HL-60/S4 treated with retinoic acid at 250 ng/mL for 4 days and 3 days (cell line): ENCODE results near the gene KRTAP12-1.

ENCODE experiments used
- in situ Hi-C: fragments of 300-500 bp; cut with MboI; formaldehyde crosslinking; loops from 2 replicates; pipeline ENCODE4 v1.7.0; 2022; ENCODE audit warnings: low sequenced_read_pairs

The KRTAP12-1 gene

DNA sequence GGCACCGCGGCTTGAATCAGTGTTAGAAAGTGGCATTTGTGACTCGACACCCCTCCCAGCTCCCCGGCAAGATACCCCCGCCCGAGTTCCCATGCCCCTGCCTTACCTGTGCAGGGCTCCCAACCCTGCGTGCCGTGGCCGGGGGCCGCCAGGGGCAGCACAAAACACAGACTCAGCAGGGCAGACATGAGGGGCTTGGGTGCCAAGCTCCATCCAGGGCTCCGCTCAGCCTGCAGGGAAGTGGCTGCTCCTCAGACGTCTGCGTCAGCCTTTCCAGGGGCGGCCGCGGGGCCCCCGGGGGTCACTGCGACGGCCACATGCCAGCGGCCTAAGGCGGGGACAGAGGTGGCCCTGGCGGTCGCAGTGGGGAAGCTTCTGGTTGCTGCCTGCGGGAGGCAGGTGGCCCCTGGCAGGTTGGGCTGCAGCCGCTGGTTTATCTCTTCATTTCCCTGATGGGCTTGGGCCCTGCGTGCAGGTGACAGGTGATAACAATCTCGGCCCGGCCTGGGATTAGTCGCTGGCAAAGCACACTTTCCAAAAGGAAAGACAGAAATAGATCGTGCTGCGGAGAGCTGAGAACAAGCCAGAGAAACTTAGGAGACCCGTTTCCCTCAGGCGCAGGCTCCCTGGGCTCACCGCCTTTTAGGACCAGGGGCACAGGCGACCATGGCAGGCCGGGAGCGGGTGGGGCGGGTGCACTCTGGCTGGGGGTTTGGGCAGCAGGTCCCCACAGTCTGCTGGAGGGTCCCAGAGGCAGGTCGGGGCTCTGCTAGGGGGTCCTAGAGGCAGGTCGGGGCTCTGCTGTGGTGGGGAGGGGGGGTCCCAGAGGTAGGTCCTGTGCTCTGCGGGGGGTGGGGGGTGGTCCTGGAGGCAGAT is 29.6 kb upstream of the KRTAP12-1 start, which contains the start of gene TSPEAR:
TSPEAR (minus strand) TSS at position 246 of the 876 bp plus-strand sequence; CDS start at position 188, 58 bp downstream.
- in situ Hi-C loops = no loop called here

DNA sequence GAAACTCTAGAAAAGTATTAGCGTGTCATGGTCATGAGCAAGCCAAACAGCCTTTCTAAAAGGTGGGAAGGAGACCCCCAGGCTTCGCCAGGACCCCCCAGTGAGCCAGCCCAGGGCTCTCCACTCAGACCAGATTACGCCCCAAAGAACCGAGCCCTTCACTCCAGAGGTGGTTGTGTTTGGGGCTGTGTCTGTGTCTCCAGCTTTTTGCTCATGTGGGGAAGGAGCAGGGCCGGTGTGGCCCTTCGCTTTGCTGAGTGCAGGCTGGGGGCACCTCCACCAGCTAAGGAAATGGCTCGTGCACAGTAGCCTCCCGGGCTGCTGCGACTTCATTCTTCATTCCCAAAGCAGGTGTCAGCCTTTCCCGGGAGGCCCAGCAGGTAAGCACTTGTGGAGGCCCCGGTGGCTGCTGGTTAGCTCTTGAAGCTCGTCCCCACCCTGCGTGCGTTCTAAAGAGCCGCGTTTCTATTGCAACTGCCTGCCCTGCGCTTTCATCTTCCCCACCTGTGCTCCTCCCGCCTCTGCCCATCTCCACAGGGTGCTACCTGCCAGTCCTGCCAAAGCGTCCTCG is 28.9 kb upstream of the KRTAP12-1 start:
- in situ Hi-C loops = no loop called here

DNA sequence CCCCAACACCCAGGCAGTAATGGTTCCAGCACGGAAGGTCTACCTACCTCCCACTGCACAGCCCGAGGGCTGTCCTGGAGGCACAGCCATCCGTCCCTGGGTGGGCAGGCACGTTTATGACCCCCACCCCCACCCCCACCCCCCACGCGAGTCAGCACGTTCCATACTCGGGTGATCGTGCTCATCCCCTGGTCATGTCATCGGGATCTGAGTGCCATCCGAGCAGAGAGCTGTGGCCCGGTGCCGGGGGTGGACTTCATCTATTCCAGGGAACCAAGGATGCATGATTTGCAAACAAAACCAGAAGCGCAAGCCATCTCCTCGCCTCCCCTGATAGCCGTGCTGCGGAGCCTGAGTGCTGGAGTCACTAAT is 28.3 kb upstream of the KRTAP12-1 start:
- in situ Hi-C loops = no loop called here

DNA sequence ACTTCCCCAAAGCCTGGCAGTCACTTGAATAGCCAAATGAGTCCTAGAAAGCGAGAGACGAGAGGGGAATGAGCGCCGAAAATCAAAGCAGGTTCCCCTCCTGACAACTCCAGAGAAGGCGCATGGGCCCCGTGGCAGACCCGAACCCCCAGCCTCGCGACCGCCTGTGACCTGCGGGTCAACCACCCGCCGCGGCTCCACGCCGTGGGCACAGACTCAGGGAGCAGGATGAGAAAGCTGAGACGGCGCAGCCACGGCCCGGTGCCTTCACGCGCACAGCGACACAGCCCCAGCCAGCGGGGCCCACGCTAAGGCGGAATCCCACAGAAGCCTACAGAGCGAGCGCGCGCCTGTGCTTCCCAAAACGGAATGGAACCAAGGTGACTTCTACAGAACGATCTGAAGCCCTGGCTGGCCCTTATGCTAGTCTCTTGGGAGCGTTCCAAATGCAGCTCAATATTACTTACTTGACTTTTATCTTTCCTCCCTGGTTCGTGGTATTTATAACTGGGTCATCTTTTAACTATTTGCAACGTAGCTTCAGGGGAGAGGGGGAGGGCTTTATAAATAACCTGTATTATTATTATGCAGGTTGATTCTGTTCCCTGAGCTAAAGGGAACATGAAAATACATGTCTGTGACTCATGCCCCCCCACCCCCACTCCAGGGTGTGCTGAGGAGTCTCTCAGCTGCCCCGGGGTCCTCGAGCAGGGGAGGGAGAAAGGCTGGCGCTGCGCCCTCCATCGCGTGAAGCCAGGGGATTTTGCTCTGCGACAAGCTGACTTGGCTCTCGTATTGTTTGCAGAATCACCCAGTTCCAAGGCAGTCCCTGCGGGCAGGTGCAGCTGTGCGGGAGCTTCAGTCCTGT is 27.7 kb upstream of the KRTAP12-1 start:
- in situ Hi-C loops = no loop called here

DNA sequence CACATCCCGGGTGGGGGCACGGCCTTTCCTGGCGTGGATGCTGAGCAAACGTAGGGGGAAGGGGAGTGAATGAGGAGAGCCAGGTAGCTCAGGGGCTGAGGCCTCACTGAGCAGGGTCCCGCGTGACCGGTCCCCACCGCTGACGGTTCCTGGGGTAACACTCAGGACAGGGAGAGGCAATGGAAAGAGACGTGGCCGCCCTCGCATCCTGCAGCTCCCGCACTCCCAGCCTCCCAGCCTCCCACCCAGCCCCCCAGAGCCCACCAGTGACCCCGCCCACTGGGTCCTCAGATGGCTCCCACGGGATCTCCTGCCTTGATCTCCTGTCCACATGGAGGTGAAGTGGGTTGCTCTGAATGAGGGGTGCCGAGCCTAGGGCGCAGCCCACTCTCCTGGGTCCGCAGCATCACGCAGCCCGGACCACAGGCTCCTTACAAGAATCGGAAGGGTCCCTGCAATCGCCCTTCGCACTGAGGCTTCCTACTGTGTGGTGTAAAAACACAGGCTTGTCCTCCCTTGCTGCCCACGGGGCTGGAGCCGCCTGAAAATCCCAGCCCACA is 27.0 kb upstream of the KRTAP12-1 start:
- in situ Hi-C loops = no loop called here

DNA sequence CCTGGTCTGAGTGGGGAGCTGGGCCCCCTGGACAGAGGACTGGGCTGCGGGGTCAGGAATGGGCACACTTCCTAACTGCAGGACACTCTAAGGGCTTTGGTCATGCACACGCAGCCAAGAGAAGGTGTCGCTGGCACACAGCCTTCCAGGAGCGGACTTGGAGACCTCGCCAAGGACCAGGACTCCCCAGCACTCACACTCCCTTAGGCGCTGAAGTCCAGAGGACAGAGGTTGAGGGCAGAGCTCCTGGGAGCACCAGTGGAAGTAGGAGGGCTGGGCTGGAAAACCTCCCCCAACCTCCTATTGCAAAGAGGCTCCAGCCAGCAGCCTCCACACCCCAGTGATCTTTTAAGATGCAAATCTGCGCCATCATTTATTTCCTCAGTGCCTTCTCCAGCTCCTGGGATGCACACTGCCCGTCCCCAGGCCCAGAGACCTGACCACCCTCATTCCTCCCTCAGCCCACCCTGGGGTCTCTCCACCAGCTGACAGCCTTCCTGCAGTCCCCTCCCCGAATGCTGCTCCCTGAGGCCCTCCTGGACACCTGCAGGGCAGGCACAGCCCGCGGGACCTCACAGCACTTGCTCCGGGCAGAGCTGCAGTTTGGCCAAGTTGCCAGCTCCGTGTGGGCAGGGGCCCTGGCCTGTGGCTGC is 26.4 kb upstream of the KRTAP12-1 start:
- in situ Hi-C loops = no loop called here

DNA sequence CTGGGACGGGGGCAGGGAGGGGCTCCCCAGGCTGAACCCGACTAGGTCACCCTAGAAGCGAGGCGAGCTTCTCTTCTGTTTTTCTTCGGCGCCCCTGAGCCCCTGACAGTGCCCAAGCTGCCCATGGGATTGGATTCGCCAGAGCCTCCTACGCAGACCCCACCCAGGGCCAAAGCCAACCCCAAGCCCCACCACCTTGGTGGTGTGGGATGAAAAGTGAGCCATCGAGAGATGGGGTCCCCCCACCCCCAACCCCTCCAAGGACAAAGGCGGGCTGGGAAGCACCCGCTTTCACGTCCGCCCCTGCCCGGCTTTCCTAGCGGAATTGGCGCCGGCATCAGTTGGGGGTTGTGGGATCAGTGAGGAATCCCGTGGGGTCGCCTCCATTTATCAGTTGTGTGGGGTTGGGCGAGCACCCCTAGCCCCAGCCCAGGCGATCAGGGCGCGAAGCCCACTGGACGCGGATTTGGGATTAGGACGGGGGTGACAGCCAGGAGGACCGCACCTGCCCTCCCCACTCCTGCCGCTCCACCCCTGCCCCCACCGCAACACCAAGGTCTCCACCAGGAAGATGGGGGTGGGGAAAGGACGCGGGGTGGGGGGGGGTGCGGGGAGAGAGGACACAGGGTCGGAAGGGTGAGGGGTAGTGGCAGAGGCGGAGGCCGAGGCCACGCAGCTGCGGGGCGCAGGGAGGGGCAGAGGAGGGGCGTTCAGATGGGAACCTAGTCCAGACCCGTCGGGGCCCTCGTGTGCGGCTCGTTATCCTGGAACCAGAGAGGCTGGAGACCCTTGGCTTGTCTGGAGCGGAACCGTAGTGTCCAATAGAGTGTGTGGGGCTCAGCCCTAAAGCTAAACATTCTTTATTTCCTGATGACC is 25.0 kb upstream of the KRTAP12-1 start:
- in situ Hi-C loops = no loop called here

DNA sequence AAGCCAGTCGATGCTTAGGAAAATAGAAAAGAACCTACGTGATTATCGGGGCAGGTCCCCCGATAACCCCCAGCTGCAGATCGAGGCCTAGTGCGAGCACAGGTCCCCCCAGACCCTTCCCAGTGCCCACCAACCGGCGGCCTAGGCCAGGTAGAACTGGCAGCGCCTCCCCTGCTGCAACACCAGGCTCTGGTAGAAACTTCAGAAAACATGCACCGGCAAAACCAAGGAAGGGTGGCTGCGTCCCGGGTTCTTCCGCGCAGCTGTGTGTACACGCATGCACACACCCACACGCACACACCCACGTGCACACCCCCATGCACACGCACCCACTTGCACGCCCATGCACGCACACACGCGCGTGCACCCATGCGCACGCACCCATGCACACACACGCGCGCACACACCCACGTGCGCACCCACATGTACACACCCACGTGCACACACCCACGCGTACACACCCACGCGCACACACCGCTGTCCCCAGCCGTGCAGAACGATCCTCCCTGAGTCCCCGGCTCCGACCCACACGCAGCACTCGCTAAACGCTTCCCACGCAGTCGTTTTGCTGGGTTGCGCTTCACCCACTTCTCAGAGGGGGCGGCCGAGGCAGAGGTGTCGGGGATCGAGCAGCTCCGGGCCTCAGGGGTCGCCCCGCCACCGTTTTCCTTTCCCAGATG is 24.2 kb upstream of the KRTAP12-1 start:
- in situ Hi-C loops = no loop called here

DNA sequence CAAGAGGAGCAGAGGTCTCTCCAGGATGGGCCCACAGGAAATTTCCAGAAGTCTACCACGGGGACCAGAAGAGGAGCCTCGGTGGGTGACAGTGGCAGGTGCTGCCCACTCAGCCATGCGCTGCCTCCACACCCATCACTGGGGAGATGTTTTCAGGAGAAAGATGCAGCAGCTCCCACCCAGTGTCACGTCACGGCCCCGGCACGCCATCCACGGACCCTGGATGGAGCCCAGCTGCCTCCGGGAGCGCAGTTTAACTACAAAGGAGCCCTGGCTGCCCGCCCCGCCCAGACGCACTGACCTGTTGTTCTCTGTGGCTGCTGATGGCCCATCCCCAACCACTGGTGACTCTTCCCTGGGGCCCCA is 22.7 kb upstream of the KRTAP12-1 start:
- in situ Hi-C loops = no loop called here

DNA sequence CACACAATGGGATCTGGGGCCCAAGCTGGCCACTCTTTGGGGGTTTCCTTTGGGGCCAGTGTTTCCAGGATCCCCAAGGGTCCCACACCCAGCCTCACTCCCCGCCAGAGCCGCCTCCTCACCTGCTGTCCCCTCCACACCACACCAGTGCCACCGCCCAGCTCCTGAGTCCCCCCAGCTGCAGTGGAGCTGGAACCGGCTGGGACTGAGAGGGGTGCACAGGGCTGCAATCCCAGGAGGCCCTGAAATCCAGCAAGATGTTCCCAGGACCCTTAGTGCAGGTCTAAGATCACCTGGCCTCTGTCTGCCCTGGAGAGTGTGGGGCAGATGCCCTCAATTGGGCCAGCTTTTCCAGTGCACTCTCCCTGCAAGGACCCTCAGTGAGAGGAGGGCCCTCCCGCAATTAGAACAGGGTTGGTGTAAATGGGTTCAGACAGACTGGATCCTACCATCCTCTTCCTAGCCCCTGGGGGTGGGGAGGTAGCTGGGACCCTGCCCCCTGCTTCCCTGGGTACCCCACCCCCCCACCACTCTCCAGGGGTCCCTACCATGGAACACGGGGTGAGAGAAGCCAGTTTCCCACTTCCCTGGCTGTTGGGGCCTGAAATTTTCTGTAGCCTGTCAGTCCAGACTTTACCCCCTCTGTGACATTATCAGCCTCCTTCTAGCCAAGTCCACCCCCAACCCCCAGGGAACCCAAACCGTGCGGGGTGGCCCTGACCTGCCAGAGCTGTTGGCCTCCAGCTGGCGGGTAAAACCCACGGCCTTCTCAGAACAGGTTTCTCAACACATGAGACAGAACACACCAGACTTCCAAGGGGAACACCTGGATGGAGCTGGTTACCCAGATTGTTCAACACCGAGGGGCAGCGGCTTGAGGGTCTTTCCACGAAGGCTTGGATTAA is 22.0 kb upstream of the KRTAP12-1 start:
- in situ Hi-C loops = no loop called here

DNA sequence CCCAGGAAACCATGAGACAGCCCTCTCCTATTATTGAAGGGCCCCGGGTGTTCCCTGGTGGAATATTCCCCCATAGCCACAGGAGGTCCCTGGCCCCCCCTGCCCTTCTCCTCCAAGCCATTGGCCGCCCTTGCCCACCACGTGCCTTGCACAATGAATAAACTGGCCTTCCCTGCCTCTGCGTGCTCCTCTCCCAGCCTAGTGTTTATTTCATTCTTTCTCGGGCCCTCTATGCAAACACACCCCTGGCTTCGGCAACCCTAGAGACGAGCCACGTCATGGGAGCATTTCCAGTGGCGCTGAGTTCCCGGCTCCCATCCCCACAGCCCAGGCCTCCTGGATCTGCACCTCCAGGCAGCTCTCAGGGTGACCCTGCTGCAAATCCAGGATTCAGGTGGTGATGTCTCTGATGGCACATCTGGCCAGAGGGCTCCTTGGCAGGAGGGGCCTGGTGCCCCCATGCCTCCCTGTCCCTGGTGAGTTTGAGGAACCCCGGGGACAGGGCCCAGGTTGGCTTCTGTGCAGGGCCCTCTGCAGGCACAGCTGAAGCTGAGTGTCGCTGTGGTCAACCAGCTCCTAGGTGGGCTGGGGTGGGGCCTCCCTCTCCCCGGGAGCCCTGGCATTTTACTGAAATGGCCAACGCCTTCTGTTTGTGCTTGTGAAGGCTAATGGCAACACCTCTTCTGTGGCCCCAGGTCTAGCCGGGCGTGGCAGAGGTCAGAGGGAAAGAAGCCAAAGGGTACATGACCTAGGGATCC is 21.2 kb upstream of the KRTAP12-1 start:
- in situ Hi-C loops = no loop called here

DNA sequence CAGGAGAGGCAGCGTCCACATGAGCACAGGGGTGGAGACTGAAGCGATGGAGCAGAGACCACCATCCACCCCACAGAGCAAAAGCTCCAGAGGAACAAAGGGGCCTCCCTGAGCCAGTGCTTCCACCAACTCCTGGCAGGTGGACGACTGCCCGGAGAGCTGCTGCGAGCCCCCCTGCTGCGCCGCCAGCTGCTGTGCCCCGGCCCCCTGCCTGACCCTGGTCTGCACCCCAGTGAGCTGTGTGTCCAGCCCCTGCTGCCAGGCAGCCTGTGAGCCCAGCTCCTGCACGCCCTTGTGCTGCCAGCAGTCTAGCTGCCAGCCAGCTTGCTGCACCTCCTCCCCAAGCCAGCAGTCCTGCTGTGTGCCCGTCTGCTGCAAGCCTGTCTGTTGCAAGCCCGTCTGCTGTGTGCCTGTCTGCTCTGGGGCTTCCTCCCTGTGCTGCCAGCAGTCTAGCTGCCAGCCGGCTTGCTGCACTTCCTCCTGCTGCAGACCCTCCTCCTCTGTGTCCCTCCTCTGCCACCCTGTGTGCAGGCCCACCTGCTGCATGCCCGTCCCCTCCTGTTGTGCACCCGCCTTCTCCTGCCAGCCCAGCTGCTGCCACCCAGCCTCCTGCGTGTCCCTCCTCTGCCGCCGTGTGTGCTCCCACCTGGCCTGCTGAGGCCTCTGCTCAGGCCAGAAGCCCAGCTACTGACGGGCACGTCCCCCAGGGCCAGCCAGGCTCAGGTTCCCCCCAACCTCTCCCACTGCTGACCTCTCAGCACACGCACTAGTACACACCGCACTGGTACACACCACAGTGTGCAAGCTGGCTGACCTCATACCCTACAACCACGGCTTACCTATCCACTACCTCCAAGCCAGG is 20.4 kb upstream of the KRTAP12-1 start:
- in situ Hi-C loops = no loop called here

DNA sequence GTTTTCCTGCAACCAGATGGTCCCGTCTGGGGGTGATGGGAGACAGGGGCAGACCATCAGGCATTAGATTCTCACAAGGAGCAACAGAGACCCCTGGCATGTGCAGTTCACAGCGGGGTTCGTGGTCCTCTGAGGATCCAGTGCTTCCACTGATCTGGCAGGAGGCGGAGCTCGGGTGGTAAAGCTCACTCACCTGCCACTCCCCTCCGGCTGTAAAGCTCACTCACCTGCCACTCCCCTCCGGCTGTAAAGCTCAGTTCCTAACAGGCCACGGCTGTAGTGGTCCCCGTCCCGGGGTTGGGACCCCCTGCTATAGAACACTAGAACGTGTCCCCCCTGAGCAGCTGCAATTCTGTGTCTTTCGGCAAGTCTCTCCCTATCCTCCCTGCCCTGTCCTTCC is 19.6 kb upstream of the KRTAP12-1 start:
- in situ Hi-C loops = no loop called here

DNA sequence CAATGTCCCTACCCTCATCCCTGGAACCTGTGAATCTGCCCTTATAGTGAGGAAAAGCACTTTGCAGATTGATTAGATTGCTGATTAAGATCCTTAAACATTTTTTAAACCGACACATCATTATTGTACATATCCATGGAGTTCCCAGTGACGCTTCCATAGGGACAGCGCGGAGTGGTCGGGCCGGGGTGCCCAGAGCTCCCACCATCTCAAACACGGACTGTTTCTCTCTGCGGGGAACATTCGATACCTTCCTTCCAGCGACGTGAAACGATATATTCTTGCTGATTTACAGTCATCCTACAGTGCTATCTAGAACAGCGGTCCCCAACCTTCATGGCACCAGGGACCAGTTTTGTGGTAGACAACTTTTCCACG is 19.0 kb upstream of the KRTAP12-1 start:
- in situ Hi-C loops = no loop called here

DNA sequence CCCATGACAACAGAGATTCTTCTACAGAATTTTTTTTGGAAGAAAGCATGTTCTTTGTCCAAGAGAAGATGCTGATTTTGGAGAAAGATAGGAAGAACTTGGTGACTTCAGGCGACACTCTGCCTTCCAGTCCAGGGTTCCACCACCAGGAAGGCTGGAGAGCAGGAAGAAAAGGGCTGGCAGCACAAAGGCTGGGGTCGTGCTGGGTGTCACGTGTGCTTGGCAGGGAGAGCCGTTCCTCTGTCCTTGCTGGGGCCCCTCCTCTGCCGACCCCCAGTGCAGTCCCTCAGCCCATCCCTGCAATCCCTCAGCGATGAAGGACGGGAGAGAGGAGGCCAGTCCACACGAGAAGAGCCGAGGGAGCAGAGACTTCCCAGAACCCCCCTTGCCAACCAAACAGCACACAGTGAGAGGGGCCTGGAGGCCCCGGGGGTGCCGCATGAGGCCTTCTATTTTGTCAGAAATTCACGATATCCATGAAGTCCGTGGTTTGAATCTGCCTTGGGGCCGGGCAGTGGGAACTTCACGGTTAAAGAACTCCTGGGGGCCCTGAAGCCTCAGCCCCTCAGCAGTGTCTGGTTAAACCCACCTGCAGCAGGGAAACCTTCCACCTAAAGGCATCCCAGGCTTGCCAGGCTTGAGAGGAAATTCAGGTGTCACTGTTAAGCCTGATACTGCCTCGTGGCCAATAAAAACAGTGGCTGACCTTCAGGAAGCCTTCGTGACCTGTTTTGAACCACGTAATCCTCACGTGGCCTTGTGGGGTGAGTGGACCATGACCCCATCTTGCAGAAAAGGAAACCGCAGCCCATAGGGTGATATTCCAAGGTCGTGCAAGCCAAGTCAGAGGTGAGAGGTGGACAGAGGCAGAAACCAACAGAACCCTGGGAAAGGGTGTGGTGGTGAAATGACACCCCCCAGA is 18.4 kb upstream of the KRTAP12-1 start:
- in situ Hi-C loops = no loop called here
